ENCODE measurements around the gene TMEM59. TPM values are rescaled to one million over a fixed set of nuclear protein-coding genes. Genes with fewer than 3 reads are reported as not detected.

TMEM59 gene
- polyA plus RNA-seq, 3 donors = 169 to 925 (median 831) TPM

DNA sequence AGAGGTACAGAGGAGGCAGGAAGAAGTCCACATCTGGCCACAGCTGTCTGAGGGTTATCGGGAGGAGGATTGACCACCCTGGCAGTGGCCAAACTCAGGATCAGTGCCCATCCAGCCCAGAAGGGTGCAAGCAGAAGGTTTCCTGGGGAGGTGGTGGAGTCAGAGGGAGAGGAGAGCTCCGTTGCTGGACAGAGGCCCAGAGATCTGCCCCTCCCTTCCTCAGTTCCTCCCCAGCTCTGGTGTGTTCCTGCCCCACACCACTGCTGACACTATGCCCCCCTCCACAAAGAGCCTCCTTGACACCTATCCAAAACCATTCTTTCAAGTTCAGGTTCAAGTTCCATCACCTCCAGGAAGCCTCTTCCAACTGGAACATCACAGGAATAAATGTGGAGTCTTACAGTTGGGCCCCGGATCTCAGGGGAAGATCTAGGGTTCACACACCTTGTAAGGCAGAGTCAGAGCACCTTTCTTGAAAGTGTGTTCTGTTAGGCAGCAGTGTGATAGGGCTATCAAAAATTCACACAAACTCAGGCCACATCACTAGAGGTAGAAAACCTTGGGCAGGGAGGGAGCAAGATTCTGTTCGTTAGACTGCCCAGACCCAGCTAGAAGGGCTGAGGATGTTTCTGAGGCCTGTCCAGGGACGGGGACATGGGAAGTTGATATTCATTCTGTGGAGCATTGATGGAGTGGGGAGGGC is 42.4 kb downstream of the TMEM59 start:
- no peaks in the 10 kb centered on the region for H3K9me3 ChIP-seq (replicated peaks in 1 of 2; ENCODE audit: control insufficient read depth in 1 of 2, insufficient read depth in 1 of 2, low read length in 2 of 2)
- H3K27ac ChIP-seq (ENCODE audit: low read depth in 1 of 2, low read length in 2 of 2) = no peak overlapping the region
- no peak overlapping the region for H3K9ac ChIP-seq (ENCODE audit: insufficient read depth, low read length, poor library complexity, severe bottlenecking)
- H3K4me1 Mint-ChIP-seq = no peaks in the 10 kb centered on the region
- no peaks in the 10 kb centered on the region for H3K36me3 ChIP-seq (replicated peaks in 1 of 2; ENCODE audit: control insufficient read depth in 1 of 2, insufficient read depth in 2 of 2, low read length in 2 of 2)
- WGBS (ENCODE audit: insufficient coverage) = 92% methylated on average over 2 of the region's 5 CpGs
- no peak overlapping the region for H3K4me3 ChIP-seq (replicated peaks in 1 of 3; ENCODE audit: low read depth in 2 of 3, low read length in 3 of 3)
- H3K4me3 Mint-ChIP-seq = no peak overlapping the region
- peaks cover 0 to 2% (median 0%) of the 10 kb centered on the region in 7 donors for H3K9me3 Mint-ChIP-seq
- H3K79me2 ChIP-seq (ENCODE audit: insufficient read depth, low read length) = no peaks in the 10 kb centered on the region
- no peaks in the 10 kb centered on the region for H3K4me1 ChIP-seq (ENCODE audit: control insufficient read depth in 1 of 2, insufficient read depth in 2 of 2, low read length in 2 of 2)
- H4K20me1 ChIP-seq (ENCODE audit: insufficient read depth, low read length) = no peaks in the 10 kb centered on the region
- H2AFZ ChIP-seq (ENCODE audit: insufficient read depth, low read depth, low read length, poor library complexity, severe bottlenecking) = no peak overlapping the region
- peaks cover 3 to 13% (median 6%) of the 10 kb centered on the region in 3 donors for H3K27me3 Mint-ChIP-seq (ENCODE audit: low read depth in 3 of 3)
- H3K27me3 ChIP-seq (ENCODE audit: control insufficient read depth in 2 of 2, insufficient read depth in 2 of 2, low read length in 2 of 2) = no peaks in the 10 kb centered on the region
- H3K4me2 ChIP-seq (replicated peaks; ENCODE audit: extremely low read depth, low read length, poor library complexity, severe bottlenecking) = no peak overlapping the region
- no peaks in the 10 kb centered on the region for H3K36me3 Mint-ChIP-seq
- no peak for TF ChIP-seq CTCF (IDR thresholded peaks at IDR 0.05)
- intact Hi-C loops (cut with micrococcal nuclease) = no loop called here
- DNase-seq = no peak
- no peak overlapping the region for H3K27ac Mint-ChIP-seq

- Histone ChIP-seq H3K9me3 (replicated peaks in 1 of 2; ENCODE audit: control insufficient read depth in 1 of 2, insufficient read depth in 1 of 2, low read length in 2 of 2) (peaks cover 0 to 1% of the 10 kb centered on the region in 2 donors), H3K4me1 (ENCODE audit: control insufficient read depth in 1 of 2, insufficient read depth in 2 of 2, low read length in 2 of 2) (no peaks in the 10 kb centered on the region), H3K4me3 (replicated peaks in 1 of 3; ENCODE audit: low read depth in 2 of 3, low read length in 3 of 3) (no peak overlapping the region), H3K79me2 (ENCODE audit: insufficient read depth, low read length) (no peaks in the 10 kb centered on the region), H3K4me2 (replicated peaks; ENCODE audit: extremely low read depth, low read length, poor library complexity, severe bottlenecking) (no peak overlapping the region), H2AFZ (ENCODE audit: insufficient read depth, low read depth, low read length, poor library complexity, severe bottlenecking) (no peak overlapping the region), H3K36me3 (replicated peaks in 1 of 2; ENCODE audit: control insufficient read depth in 1 of 2, insufficient read depth in 2 of 2, low read length in 2 of 2) (no peaks in the 10 kb centered on the region), H4K20me1 (ENCODE audit: insufficient read depth, low read length) (no peaks in the 10 kb centered on the region), H3K27me3 (ENCODE audit: control insufficient read depth in 2 of 2, insufficient read depth in 2 of 2, low read length in 2 of 2) (no peaks in the 10 kb centered on the region), H3K9ac (ENCODE audit: insufficient read depth, low read length, poor library complexity, severe bottlenecking) (no peak overlapping the region), H3K27ac (ENCODE audit: low read depth in 1 of 2, low read length in 2 of 2) (no peak overlapping the region)
- intact Hi-C loops (cut with micrococcal nuclease) = no loop called here
- no peak for TF ChIP-seq CTCF (IDR thresholded peaks at IDR 0.05)
- DNase-seq = no peak
- WGBS (ENCODE audit: insufficient coverage) = 94% methylated on average over 3 of the region's 4 CpGs
- Mint-ChIP-seq H3K4me1 (no peaks in the 10 kb centered on the region), H3K36me3 (no peaks in the 10 kb centered on the region), H3K27me3 (ENCODE audit: low read depth in 3 of 3) (peaks cover 3 to 15% (median 8%) of the 10 kb centered on the region in 3 donors), H3K4me3 (no peak overlapping the region), H3K27ac (no peak overlapping the region), H3K9me3 (peaks cover 0 to 6% (median 2%) of the 10 kb centered on the region in 7 donors)
Observed at GRCh38 chr1:54009406-54009805, 43.6 kb downstream of the TMEM59 start.

All from CD14-positive monocyte (primary cell).